HEK293 (cell line): ENCODE data around the gene NAT14.

ENCODE experiments used
- AEBP2 ChIP-seq: fragments of 450-650 bp; formaldehyde crosslinking; IDR thresholded peaks from 2 replicates; pipeline ENCODE4 v1.5.1; 2016; ENCODE audit warnings: missing biosample characterization, missing genetic modification characterization, borderline replicate concordance
- GLIS1 ChIP-seq: fragments of 450-650 bp; formaldehyde crosslinking; IDR thresholded peaks from 2 replicates; pipeline ENCODE4 v1.5.1; 2016; ENCODE audit warnings: missing biosample characterization, missing genetic modification characterization
- HOXD13 ChIP-seq: sonication (generic); formaldehyde crosslinking; IDR thresholded peaks from 2 replicates; pipeline ENCODE4 v1.8.0; 2022; ENCODE audit warnings: missing genetic modification reagents, borderline replicate concordance
- IKZF3 ChIP-seq: fragments of 450-650 bp; IDR thresholded peaks from 2 replicates; pipeline ENCODE4 v1.5.0; 2018; ENCODE audit warnings: missing biosample characterization, mild to moderate bottlenecking, missing genetic modification characterization, moderate library complexity
- OSR2 ChIP-seq: fragments of 450-650 bp; formaldehyde crosslinking; IDR thresholded peaks from 2 replicates; pipeline ENCODE4 v1.5.1; 2016; ENCODE audit warnings: missing biosample characterization, missing genetic modification characterization
- SCRT2 ChIP-seq: fragments of 450-650 bp; formaldehyde crosslinking; IDR thresholded peaks from 2 replicates; pipeline ENCODE4 v1.5.1; 2016; ENCODE audit warnings: missing biosample characterization, missing genetic modification characterization
- SETDB1 ChIP-seq: IDR thresholded peaks from one replicate; pipeline ENCODE4 v1.6.1; 2017; ENCODE audit warnings: mild to moderate bottlenecking, low read length, moderate library complexity, mixed read lengths; ENCODE audit not compliant: insufficient read length
- SP7 ChIP-seq: fragments of 450-650 bp; formaldehyde crosslinking; IDR thresholded peaks from 2 replicates; pipeline ENCODE4 v1.5.1; 2016; ENCODE audit warnings: missing biosample characterization, missing genetic modification characterization
- ZBTB1 ChIP-seq: fragments of 450-650 bp; formaldehyde crosslinking; IDR thresholded peaks from 2 replicates; pipeline ENCODE4 v1.5.1; 2016; ENCODE audit warnings: missing biosample characterization, missing genetic modification characterization
- ZBTB11 ChIP-seq: fragments of 450-650 bp; formaldehyde crosslinking; conservative IDR thresholded peaks from 2 replicates; pipeline ENCODE4 v1.5.1; 2016; ENCODE audit warnings: low read depth, missing biosample characterization, missing genetic modification characterization
- ZBTB17 ChIP-seq: fragments of 450-650 bp; formaldehyde crosslinking; IDR thresholded peaks from 2 replicates; pipeline ENCODE4 v1.5.1; 2016; ENCODE audit warnings: missing biosample characterization, missing genetic modification characterization
- ZBTB21 ChIP-seq: fragments of 450-650 bp; formaldehyde crosslinking; IDR thresholded peaks from 2 replicates; pipeline ENCODE4 v1.5.1; 2017; ENCODE audit warnings: missing biosample characterization, missing genetic modification characterization
- ZBTB8A ChIP-seq: fragments of 450-650 bp; formaldehyde crosslinking; IDR thresholded peaks from 2 replicates; pipeline ENCODE4 v1.5.1; 2016; ENCODE audit warnings: missing biosample characterization, missing genetic modification characterization
- ZFP37 ChIP-seq: fragments of 450-650 bp; formaldehyde crosslinking; IDR thresholded peaks from 2 replicates; pipeline ENCODE4 v1.5.1; 2016; ENCODE audit warnings: missing biosample characterization, missing genetic modification characterization
- ZFP69B ChIP-seq: fragments of 450-650 bp; formaldehyde crosslinking; IDR thresholded peaks from 2 replicates; pipeline ENCODE4 v1.5.1; 2016; ENCODE audit warnings: missing biosample characterization, missing genetic modification characterization
- ZIC2 ChIP-seq: fragments of 450-650 bp; formaldehyde crosslinking; IDR thresholded peaks from 2 replicates; pipeline ENCODE4 v1.5.1; 2016; ENCODE audit warnings: missing biosample characterization, missing genetic modification characterization
- ZNF121 ChIP-seq: fragments of 450-650 bp; formaldehyde crosslinking; IDR thresholded peaks from 2 replicates; pipeline ENCODE4 v1.5.1; 2016; ENCODE audit warnings: missing biosample characterization, missing genetic modification characterization
- ZNF132 ChIP-seq: fragments of 450-650 bp; formaldehyde crosslinking; IDR thresholded peaks from 2 replicates; pipeline ENCODE4 v1.5.1; 2017; ENCODE audit warnings: missing biosample characterization, missing genetic modification characterization, borderline replicate concordance
- ZNF16 ChIP-seq: fragments of 450-650 bp; formaldehyde crosslinking; IDR thresholded peaks from 2 replicates; pipeline ENCODE4 v1.5.1; 2016; ENCODE audit warnings: low read depth, missing biosample characterization, missing genetic modification characterization
- ZNF169 ChIP-seq: fragments of 450-650 bp; formaldehyde crosslinking; IDR thresholded peaks from 2 replicates; pipeline ENCODE4 v1.5.1; 2016; ENCODE audit warnings: missing biosample characterization, missing genetic modification characterization
- ZNF18 ChIP-seq: fragments of 450-650 bp; formaldehyde crosslinking; IDR thresholded peaks from 2 replicates; pipeline ENCODE4 v1.5.1; 2016; ENCODE audit warnings: missing biosample characterization, missing genetic modification characterization
- ZNF214 ChIP-seq: fragments of 450-650 bp; formaldehyde crosslinking; IDR thresholded peaks from 2 replicates; pipeline ENCODE4 v1.5.1; 2017; ENCODE audit warnings: missing biosample characterization, mild to moderate bottlenecking, missing genetic modification characterization, borderline replicate concordance
- ZNF239 ChIP-seq: fragments of 450-650 bp; formaldehyde crosslinking; IDR thresholded peaks from 2 replicates; pipeline ENCODE4 v1.5.1; 2016; ENCODE audit warnings: missing biosample characterization, missing genetic modification characterization
- ZNF24 ChIP-seq: fragments of 450-650 bp; formaldehyde crosslinking; IDR thresholded peaks from 2 replicates; pipeline ENCODE4 v1.5.1; 2016; ENCODE audit warnings: missing biosample characterization, missing genetic modification characterization
- ZNF248 ChIP-seq: fragments of 450-650 bp; formaldehyde crosslinking; IDR thresholded peaks from 2 replicates; pipeline ENCODE4 v1.5.1; 2017; ENCODE audit warnings: missing biosample characterization, missing genetic modification characterization
- ZNF311 ChIP-seq: fragments of 450-650 bp; formaldehyde crosslinking; IDR thresholded peaks from 2 replicates; pipeline ENCODE4 v1.5.1; 2017; ENCODE audit warnings: missing biosample characterization, missing genetic modification characterization, borderline replicate concordance
- ZNF324 ChIP-seq: fragments of 450-650 bp; formaldehyde crosslinking; IDR thresholded peaks from 2 replicates; pipeline ENCODE4 v1.5.1; 2016; ENCODE audit warnings: missing biosample characterization, missing genetic modification characterization
- ZNF362 ChIP-seq: fragments of 450-650 bp; formaldehyde crosslinking; IDR thresholded peaks from 2 replicates; pipeline ENCODE4 v1.5.1; 2016; ENCODE audit warnings: missing biosample characterization, missing genetic modification characterization
- ZNF561 ChIP-seq: fragments of 450-650 bp; IDR thresholded peaks from 2 replicates; pipeline ENCODE4 v1.5.1; 2018; ENCODE audit warnings: missing biosample characterization, missing genetic modification characterization, borderline replicate concordance
- ZNF610 ChIP-seq: fragments of 450-650 bp; formaldehyde crosslinking; IDR thresholded peaks from 2 replicates; pipeline ENCODE4 v1.5.1; 2016; ENCODE audit warnings: missing biosample characterization, missing genetic modification characterization, borderline replicate concordance
- ZNF629 ChIP-seq: fragments of 450-650 bp; formaldehyde crosslinking; IDR thresholded peaks from 2 replicates; pipeline ENCODE4 v1.5.1; 2017; ENCODE audit warnings: missing biosample characterization, missing genetic modification characterization
- ZNF701 ChIP-seq: fragments of 450-650 bp; formaldehyde crosslinking; IDR thresholded peaks from 2 replicates; pipeline ENCODE4 v1.5.1; 2016; ENCODE audit warnings: missing biosample characterization, missing genetic modification characterization
- ZNF830 ChIP-seq: fragments of 450-650 bp; IDR thresholded peaks from 2 replicates; pipeline ENCODE4 v1.5.0; 2018; ENCODE audit warnings: missing biosample characterization, missing genetic modification characterization, low read depth, mild to moderate bottlenecking, moderate library complexity

NAT14 gene

GRCh38 chr19:55486971-55487923 lies 2.3 kb downstream of the NAT14 start (continued):
- no peak for TF ChIP-seq ZNF362 (tag by site-specific recombination)
- peak; percentile 56 for TF ChIP-seq ZBTB17
- no peak for TF ChIP-seq ZBTB21 (tag by site-specific recombination)
- TF ChIP-seq ZFP37 (tag by site-specific recombination): no peak
- no peak for TF ChIP-seq ZFP69B (tag by site-specific recombination)
- no peak for TF ChIP-seq AEBP2 (tag by site-specific recombination)
- 0 out of 2 replicates have a peak, but pooled peaks have one; percentile 9 for TF ChIP-seq OSR2
- TF ChIP-seq ZBTB1 (tag by site-specific recombination): no peak
- no peak for TF ChIP-seq IKZF3 (tag by site-specific recombination)
- TF ChIP-seq ZNF18 (tag by site-specific recombination): no peak; the same call in 1 of the 2 replicates
- no peak for TF ChIP-seq ZNF239 (tag by site-specific recombination)
- TF ChIP-seq ZNF248 (tag by site-specific recombination): no peak
- peak; percentile 92 for TF ChIP-seq SP7 (tag by site-specific recombination)
- peak; percentile 50; the same call in 1 of the 2 replicates for TF ChIP-seq ZNF24
- peak; percentile 55; the same call in 1 of the 2 replicates for TF ChIP-seq ZNF629 (tag by site-specific recombination)
- no peak for TF ChIP-seq ZNF830
- TF ChIP-seq ZNF132: no peak
- no peak for TF ChIP-seq ZNF16 (tag by site-specific recombination)
- no peak for TF ChIP-seq ZNF214 (tag by site-specific recombination)
- TF ChIP-seq HOXD13 (CRISPR knock-in tag): no peak
- no peak for TF ChIP-seq ZNF121 (tag by site-specific recombination)
- TF ChIP-seq ZNF701: no peak
- no peak for TF ChIP-seq ZNF169 (tag by site-specific recombination)
- TF ChIP-seq ZBTB11 (tag by site-specific recombination): no peak
- TF ChIP-seq ZNF324 (tag by site-specific recombination): peak; percentile 31; the same call in 1 of the 2 replicates
- TF ChIP-seq GLIS1 (tag by site-specific recombination): peak; percentile 68
- peak; percentile 61 for TF ChIP-seq ZIC2
- TF ChIP-seq ZNF311 (tag by site-specific recombination): no peak
- TF ChIP-seq ZBTB8A (tag by site-specific recombination): no peak
- no peak for TF ChIP-seq ZNF561 (tag by site-specific recombination)
- TF ChIP-seq ZNF610 (tag by site-specific recombination): no peak
- peak; percentile 75 for TF ChIP-seq SCRT2 (tag by site-specific recombination)
- no peak for TF ChIP-seq SETDB1
